ENCODE data around the gene MAGEA6. TPM values are rescaled to one million over a fixed set of nuclear protein-coding genes. Genes with fewer than 3 reads are reported as not detected.
"Not testable (repeated sequence)": the region's sequence is repeated elsewhere in the genome, so short reads cannot be mapped to it uniquely, and the experiment has no call there.

MAGEA6 gene
- total and polyA plus RNA-seq, 9 of the 15 experiments (the other 6 are each of a cell fraction or from before 2014, with no cell fraction given): 15.4 to 132 (median 95.5) TPM

GRCh38 chrX:152798945-152799344 is 29.5 kb upstream of the MAGEA6 start:
- no peak for TF ChIP-seq HNRNPL (IDR thresholded peaks at IDR 0.05; ENCODE audit: low read depth, low read length)
- no peak for TF ChIP-seq LCOR (CRISPR knock-in tag; IDR thresholded peaks at IDR 0.05)
- no peak for TF ChIP-seq ATF1 (CRISPR knock-in tag; IDR thresholded peaks at IDR 0.05)
- no peak for TF ChIP-seq ATF1 (tag; IDR thresholded peaks at IDR 0.05)
- TF ChIP-seq TFE3 (CRISPR knock-in tag; IDR thresholded peaks at IDR 0.05): no peak
- TF ChIP-seq CTBP1 (IDR thresholded peaks at IDR 0.05; ENCODE audit: borderline replicate concordance): no peak
- TF ChIP-seq HMGXB4 (CRISPR knock-in tag; IDR thresholded peaks at IDR 0.05): no peak
- TF ChIP-seq DACH1 (IDR thresholded peaks at IDR 0.05; ENCODE audit: partially characterized antibody): no peak
- no peak for TF ChIP-seq KDM5B (IDR thresholded peaks at IDR 0.05; ENCODE audit: insufficient replicate concordance, low read depth, low read length)
- no peak for TF ChIP-seq GABPB2 (CRISPR knock-in tag; conservative IDR thresholded peaks at IDR 0.05)
- TF ChIP-seq NFRKB (IDR thresholded peaks at IDR 0.05; ENCODE audit: low read depth): no peak
- TF ChIP-seq ZNF184 (CRISPR knock-in tag; IDR thresholded peaks at IDR 0.05): no peak
- no peak for TF ChIP-seq C11orf30 (IDR thresholded peaks at IDR 0.05; ENCODE audit: low read depth)
- no peak for TF ChIP-seq ZNF740 (CRISPR knock-in tag; IDR thresholded peaks at IDR 0.05)
- no peak for TF ChIP-seq ZNF740 (tag; IDR thresholded peaks at IDR 0.05)
- in situ Hi-C loops (cut with MboI) (no loop called here), intact Hi-C loops (cut with micrococcal nuclease) (no loop called here)
- DNase-seq (ENCODE audit: extremely low read depth in 1 of 4, low spot score in 3 of 4): no peak
- H3K4me1 ChIP-seq (replicated peaks in 1 of 2; ENCODE audit: control insufficient read depth in 2 of 2, insufficient read depth in 2 of 2, low read length in 2 of 2): no peaks in the 10 kb centered on the region
- no peaks in the 10 kb centered on the region for H4K20me1 ChIP-seq (replicated peaks; ENCODE audit: control insufficient read depth, insufficient read depth, low read length)
- H3K36me3 ChIP-seq (ENCODE audit: control insufficient read depth, insufficient read depth, low read length): no peaks in the 10 kb centered on the region
- POLR2A ChIA-PET: interaction anchor here (0.6 kb wide), 1 partner anchor 128 kb away, joined by 3 read pairs; no protein-coding TSS in a partner anchor
- H3K79me2 ChIP-seq (ENCODE audit: control insufficient read depth, insufficient read depth, low read length): no peaks in the 10 kb centered on the region
- H3K27me3 ChIP-seq (ENCODE audit: control insufficient read depth in 2 of 2, insufficient read depth in 2 of 2, low read length in 2 of 2): no peaks in the 10 kb centered on the region
- no peaks in the 10 kb centered on the region for H3K9me1 ChIP-seq (ENCODE audit: control insufficient read depth, insufficient read depth, low read length)
- no TSS peak for BruUV-seq (replicated peaks)
- no peak overlapping the region for H3K4me2 ChIP-seq (ENCODE audit: insufficient read depth, low read length)
- no peak overlapping the region for H3K9ac ChIP-seq (ENCODE audit: insufficient read depth in 1 of 2, low read depth in 2 of 2, low read length in 2 of 2)
- CTCF ChIA-PET (ENCODE audit: low intra/inter-chr PET ratio): no interaction called here
- WGBS (ENCODE audit: insufficient coverage, low coverage, missing lambda C conversion rate): 30% methylated on average over 1 of the region's 1 CpG
- no peak overlapping the region for H3K4me3 ChIP-seq
- FAIRE-seq: no peak
- no peaks in the 10 kb centered on the region for H3K9me3 ChIP-seq (replicated peaks; ENCODE audit: control insufficient read depth, insufficient read depth, low read depth, low read length)
- no peak overlapping the region for H2AFZ ChIP-seq (ENCODE audit: low read depth, low read length)
- no peak overlapping the region for H3K27ac ChIP-seq (ENCODE audit: extremely low read depth, low read depth, low read length)
- no peak for ATAC-seq

GRCh38 chrX:152787062-152787461 is 17.6 kb upstream of the MAGEA6 start:
- POLR2A ChIA-PET; CTCF ChIA-PET (ENCODE audit: low intra/inter-chr PET ratio); H3K79me2 ChIP-seq (ENCODE audit: control insufficient read depth, insufficient read depth, low read length); H3K4me2 ChIP-seq (ENCODE audit: insufficient read depth, low read length); H3K9me3 ChIP-seq (replicated peaks; ENCODE audit: control insufficient read depth, insufficient read depth, low read depth, low read length); H3K27ac ChIP-seq (ENCODE audit: extremely low read depth, low read depth, low read length); intact Hi-C loops (cut with micrococcal nuclease); H3K36me3 ChIP-seq (ENCODE audit: control insufficient read depth, insufficient read depth, low read length); H4K20me1 ChIP-seq (replicated peaks; ENCODE audit: control insufficient read depth, insufficient read depth, low read length); H3K9ac ChIP-seq (ENCODE audit: insufficient read depth in 1 of 2, low read depth in 2 of 2, low read length in 2 of 2); H3K4me1 ChIP-seq (replicated peaks in 1 of 2; ENCODE audit: control insufficient read depth in 2 of 2, insufficient read depth in 2 of 2, low read length in 2 of 2); H3K4me3 ChIP-seq; H3K9me1 ChIP-seq (ENCODE audit: control insufficient read depth, insufficient read depth, low read length); DNase-seq (ENCODE audit: extremely low read depth in 1 of 4, low spot score in 3 of 4); H3K27me3 ChIP-seq (ENCODE audit: control insufficient read depth in 2 of 2, insufficient read depth in 2 of 2, low read length in 2 of 2); BruUV-seq (replicated peaks); H2AFZ ChIP-seq (ENCODE audit: low read depth, low read length): not testable (repeated sequence)
- no CpG with 5 or more reads among the region's 3 CpGs for WGBS (ENCODE audit: insufficient coverage, low coverage, missing lambda C conversion rate)
- in situ Hi-C loops (cut with MboI): loop anchor here (10.0 kb wide), 1 partner anchor 112 kb away; no protein-coding TSS in a partner anchor
- ATAC-seq: peak; percentile 98
- peak; percentile 97 for FAIRE-seq

Data from K562 (cell line).